Measurements from ENCODE around the gene RIN3.

RIN3 gene

GRCh38 chr14:92717571-92718042 is 204.0 kb downstream of the RIN3 start:
- no peak for DNase-seq (ENCODE audit: low read depth, low spot score)

GRCh38 chr14:92718664-92719063 is 205.1 kb downstream of the RIN3 start:
- DNase-seq (ENCODE audit: low read depth, low spot score), result no peak

GRCh38 chr14:92719421-92719820 is 205.8 kb downstream of the RIN3 start:
- DNase-seq (ENCODE audit: low read depth, low spot score), result no peak

DNA sequence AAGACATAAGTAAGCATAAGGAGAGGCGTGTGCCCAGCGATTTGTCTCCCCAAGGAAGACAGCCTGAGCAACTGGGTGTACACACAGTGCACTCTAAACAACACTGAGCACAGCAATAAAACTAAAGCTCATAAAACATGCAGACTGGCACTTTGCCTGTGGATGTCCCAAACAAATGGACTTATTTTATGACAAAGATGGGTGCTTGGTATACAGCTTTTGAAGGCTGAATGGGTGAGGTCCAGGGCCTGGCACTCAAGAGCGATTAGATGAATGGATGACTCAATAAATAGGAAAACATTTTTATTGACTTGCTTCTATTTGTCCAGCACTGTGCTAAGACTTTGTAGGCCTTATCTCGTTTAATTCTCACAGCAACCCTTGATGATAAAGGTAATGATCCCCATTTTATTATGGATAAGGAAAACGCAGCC is 206.3 kb downstream of the RIN3 start:
- no peak for DNase-seq (ENCODE audit: low read depth, low spot score)

DNA sequence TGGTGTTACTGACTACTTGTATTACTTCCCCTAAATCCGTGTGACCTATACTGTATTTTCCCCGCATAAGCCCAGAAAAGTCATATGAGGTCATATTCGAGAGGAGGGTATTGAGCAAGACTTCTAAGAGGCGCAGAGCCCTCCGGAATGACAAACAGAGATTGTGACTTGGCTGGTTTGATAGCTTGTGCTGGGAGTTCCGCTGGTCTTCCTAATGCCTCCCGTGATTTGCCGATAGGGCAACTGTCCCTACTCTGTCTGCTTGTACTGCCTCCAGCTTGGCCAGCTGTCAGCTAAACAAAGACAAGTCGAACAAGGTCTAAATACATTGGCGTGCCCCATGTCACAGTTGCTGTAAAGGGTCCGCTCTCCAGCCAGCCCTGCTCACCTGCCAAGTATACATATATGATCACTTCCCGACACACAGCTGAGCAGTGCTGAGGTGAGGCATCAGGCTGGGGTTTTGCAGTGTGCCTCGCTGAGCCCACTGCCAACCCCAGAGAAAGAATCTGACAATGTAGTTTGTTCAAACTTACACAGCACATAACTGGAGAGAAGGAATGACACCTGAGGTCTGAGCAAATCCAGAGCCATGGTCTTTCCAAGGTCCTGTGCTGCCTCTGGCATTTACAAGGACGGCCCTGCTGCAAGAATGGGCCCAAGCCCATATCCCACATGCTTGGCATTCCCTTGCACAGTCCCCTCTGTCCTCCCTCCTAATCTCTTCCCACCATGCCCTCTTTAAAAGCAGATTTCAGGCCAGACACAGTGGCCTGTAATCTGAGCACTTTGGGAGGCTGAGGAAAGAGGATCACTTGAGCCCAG is 211.1 kb downstream of the RIN3 start:
- no peak for DNase-seq (ENCODE audit: low read depth, low spot score)

GRCh38 chr14:92726135-92726932 is 212.8 kb downstream of the RIN3 start:
- DNase-seq (ENCODE audit: low read depth, low spot score), result no peak

- DNase-seq (ENCODE audit: low read depth, low spot score), result no peak
Measured at GRCh38 chr14:92726933-92727262, 213.3 kb downstream of the RIN3 start.

- no peak for DNase-seq (ENCODE audit: low read depth, low spot score)
Measured at GRCh38 chr14:92728759-92729364, 215.3 kb downstream of the RIN3 start.

- DNase-seq (ENCODE audit: low read depth, low spot score), result no peak
Measured at GRCh38 chr14:92729634-92730358, 216.2 kb downstream of the RIN3 start.

DNA sequence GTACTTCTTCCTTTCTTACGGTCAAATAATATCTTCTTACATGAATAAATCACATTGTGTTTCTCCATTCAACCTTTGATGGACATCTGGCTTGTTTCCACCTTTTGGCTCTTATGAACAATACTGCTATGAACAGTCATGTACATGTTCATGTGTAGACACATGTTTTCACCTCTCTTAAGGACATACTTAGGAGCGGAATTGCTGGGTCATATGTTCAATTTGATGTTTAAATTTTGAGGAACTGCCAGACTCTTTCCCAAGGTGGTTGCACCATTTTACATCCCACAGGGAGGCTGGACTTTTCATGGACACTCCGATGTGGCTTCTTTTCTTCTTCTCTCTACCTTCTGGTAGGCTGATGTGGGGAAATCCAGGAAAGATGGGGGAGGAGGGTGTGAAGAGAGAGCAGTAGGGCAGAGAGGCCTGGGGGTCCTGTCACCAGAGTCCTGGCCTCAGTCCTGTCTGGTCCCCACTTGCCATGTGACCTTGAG is 218.1 kb downstream of the RIN3 start:
- no peak for DNase-seq (ENCODE audit: low read depth, low spot score)

DNA sequence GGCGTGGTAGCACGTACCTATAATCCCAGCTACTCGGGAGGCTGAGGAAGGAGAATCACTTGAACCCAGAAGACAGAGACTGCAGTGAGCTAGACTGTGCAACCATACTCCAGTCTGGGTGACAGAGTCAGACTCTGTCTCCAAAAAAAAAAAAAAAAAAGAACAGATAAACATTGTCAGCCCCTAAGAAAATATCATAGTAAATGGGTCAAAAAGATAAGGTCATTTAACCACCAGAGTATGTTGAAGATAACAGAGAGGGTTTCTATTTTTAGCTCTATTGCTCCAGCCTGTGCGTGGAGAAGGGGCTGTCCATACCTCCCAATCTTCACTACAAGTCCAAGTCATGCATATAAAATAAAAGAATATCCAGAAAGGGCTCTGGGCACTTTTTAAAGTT is 219.4 kb downstream of the RIN3 start:
- no peak for DNase-seq (ENCODE audit: low read depth, low spot score)

DNA sequence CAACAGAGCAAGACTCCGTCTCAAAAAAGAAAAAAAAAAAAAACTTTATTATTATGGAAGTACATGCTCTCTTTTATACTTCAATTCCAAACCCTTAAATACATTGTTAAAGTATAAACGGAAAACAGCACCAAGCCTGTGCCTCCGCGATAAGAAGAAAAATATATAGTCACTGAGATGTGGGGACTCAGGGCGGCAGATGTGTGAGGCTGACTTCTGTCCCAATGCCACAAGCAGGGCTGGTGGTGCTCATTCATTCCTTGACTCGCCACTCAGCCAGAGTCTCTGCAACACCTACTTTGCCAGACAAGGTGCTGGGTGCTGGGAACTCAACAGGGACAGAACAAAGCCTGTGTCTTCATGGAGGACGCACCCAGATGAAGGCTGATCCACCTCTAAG is 221.0 kb downstream of the RIN3 start:
- no peak for DNase-seq (ENCODE audit: low read depth, low spot score)

DNA sequence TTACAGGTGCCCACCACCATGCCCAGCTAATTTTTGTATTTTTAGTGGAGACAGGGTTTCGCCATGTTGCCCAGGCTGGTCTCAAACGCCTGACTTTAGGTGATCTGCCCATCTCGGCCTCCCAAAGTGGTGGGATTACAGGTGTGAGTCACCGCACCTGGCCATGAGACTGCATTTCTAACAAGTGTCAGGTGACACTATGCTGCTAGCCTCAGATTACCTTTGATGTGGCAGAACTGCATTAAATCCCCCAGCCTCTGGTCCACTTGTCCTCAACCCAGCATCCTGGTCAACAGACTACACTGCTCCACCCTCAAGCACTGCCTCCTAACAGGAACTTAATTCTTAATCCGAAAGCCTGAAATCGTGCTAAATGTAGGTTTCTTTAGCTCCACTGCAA is 221.8 kb downstream of the RIN3 start:
- no peak for DNase-seq (ENCODE audit: low read depth, low spot score)

GRCh38 chr14:92737206-92737605 is 223.6 kb downstream of the RIN3 start:
- DNase-seq (ENCODE audit: low read depth, low spot score), result no peak

GRCh38 chr14:92737619-92738188 is 224.1 kb downstream of the RIN3 start:
- DNase-seq (ENCODE audit: low read depth, low spot score), result no peak
